ENCODE results near the gene PPP3R2.
"Not testable (repeated sequence)": the region's sequence is repeated elsewhere in the genome, so short reads cannot be mapped to it uniquely, and the experiment has no call there.

PPP3R2 gene

GRCh38 chr9:101594796-101595195 lies at the start of gene PPP3R2:
Gene PPP3R2, minus strand, starts transcription at chr9:101594969. Its CDS starts 48 bp downstream, at chr9:101594921.
- no peak for DNase-seq

GRCh38 chr9:101639785-101640665 lies 45.3 kb upstream of the PPP3R2 start:
- DNase-seq: no peak

GRCh38 chr9:101639311-101639710 lies 44.5 kb upstream of the PPP3R2 start:
- no peak for DNase-seq

- no peak for DNase-seq
Measured at GRCh38 chr9:101636247-101636646, 41.5 kb upstream of the PPP3R2 start.

- no peak for DNase-seq
Measured at GRCh38 chr9:101635473-101635872, 40.7 kb upstream of the PPP3R2 start.

- DNase-seq: no peak
Measured at GRCh38 chr9:101634741-101635409, 40.1 kb upstream of the PPP3R2 start.

GRCh38 chr9:101632611-101633010 lies 37.8 kb upstream of the PPP3R2 start:
- DNase-seq: no peak

- DNase-seq: no peak
Measured at GRCh38 chr9:101631892-101632291, 37.1 kb upstream of the PPP3R2 start.

- no peak for DNase-seq
Measured at GRCh38 chr9:101629636-101630035, 34.9 kb upstream of the PPP3R2 start.

GRCh38 chr9:101628173-101628572 lies 33.4 kb upstream of the PPP3R2 start:
- DNase-seq: no peak

GRCh38 chr9:101626295-101626694 lies 31.5 kb upstream of the PPP3R2 start:
- DNase-seq: no peak

- DNase-seq: no peak
Measured at GRCh38 chr9:101625876-101626275, 31.1 kb upstream of the PPP3R2 start.

- no peak for DNase-seq
Measured at GRCh38 chr9:101620452-101620851, 25.7 kb upstream of the PPP3R2 start.

GRCh38 chr9:101618698-101619097 lies 23.9 kb upstream of the PPP3R2 start:
- DNase-seq: no peak

GRCh38 chr9:101605547-101605946 lies 10.8 kb upstream of the PPP3R2 start:
- no peak for DNase-seq

GRCh38 chr9:101604296-101604695 lies 9.5 kb upstream of the PPP3R2 start:
- no peak for DNase-seq

GRCh38 chr9:101601904-101602765 lies 7.4 kb upstream of the PPP3R2 start:
- no peak for DNase-seq

GRCh38 chr9:101593345-101593744 lies 1.4 kb downstream of the PPP3R2 start:
- no peak for DNase-seq

- no peak for DNase-seq
Measured at GRCh38 chr9:101592788-101593187, 2.0 kb downstream of the PPP3R2 start.

- DNase-seq: no peak
Measured at GRCh38 chr9:101591787-101592446, 2.9 kb downstream of the PPP3R2 start.

- DNase-seq: no peak
Measured at GRCh38 chr9:101590901-101591300, 3.9 kb downstream of the PPP3R2 start.

- not testable (repeated sequence) for DNase-seq
Measured at GRCh38 chr9:101590074-101590473, 4.7 kb downstream of the PPP3R2 start.

Measured in activated CD8-positive, alpha-beta memory T cell treated with anti-CD3 and anti-CD28 coated beads, Interleukin-2, amount 50 U/mL, for 4 hours (primary cell).